ENCODE data around the gene GRID1.

The GRID1 gene

GRCh38 chr10:86336341-86336740 is 30.3 kb downstream of the GRID1 start:
- TF ChIP-seq, protein P1, sequence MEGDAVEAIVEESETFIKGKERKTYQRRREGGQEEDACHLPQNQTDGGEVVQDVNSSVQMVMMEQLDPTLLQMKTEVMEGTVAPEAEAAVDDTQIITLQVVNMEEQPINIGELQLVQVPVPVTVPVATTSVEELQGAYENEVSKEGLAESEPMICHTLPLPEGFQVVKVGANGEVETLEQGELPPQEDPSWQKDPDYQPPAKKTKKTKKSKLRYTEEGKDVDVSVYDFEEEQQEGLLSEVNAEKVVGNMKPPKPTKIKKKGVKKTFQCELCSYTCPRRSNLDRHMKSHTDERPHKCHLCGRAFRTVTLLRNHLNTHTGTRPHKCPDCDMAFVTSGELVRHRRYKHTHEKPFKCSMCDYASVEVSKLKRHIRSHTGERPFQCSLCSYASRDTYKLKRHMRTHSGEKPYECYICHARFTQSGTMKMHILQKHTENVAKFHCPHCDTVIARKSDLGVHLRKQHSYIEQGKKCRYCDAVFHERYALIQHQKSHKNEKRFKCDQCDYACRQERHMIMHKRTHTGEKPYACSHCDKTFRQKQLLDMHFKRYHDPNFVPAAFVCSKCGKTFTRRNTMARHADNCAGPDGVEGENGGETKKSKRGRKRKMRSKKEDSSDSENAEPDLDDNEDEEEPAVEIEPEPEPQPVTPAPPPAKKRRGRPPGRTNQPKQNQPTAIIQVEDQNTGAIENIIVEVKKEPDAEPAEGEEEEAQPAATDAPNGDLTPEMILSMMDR (IDR thresholded peaks at IDR 0.05; ENCODE audit: insufficient read depth, missing control alignments), result no peak
- no peak for FAIRE-seq
- no peak for DNase-seq (ENCODE audit: insufficient read length, low spot score)

GRCh38 chr10:86335831-86336230 is 30.8 kb downstream of the GRID1 start:
- TF ChIP-seq, protein P1 (IDR thresholded peaks at IDR 0.05; ENCODE audit: insufficient read depth, missing control alignments), result no peak
- FAIRE-seq (no peak), DNase-seq (ENCODE audit: insufficient read length, low spot score) (no peak)

GRCh38 chr10:86335257-86335656 is 31.3 kb downstream of the GRID1 start:
- TF ChIP-seq, protein P1 (IDR thresholded peaks at IDR 0.05; ENCODE audit: insufficient read depth, missing control alignments), result no peak
- no peak for DNase-seq (ENCODE audit: insufficient read length, low spot score)
- FAIRE-seq, result no peak

- TF ChIP-seq, protein P1 (IDR thresholded peaks at IDR 0.05; ENCODE audit: insufficient read depth, missing control alignments), result no peak
- DNase-seq (ENCODE audit: insufficient read length, low spot score), result no peak
- FAIRE-seq, result no peak
Observed at GRCh38 chr10:86334488-86335085, 32.0 kb downstream of the GRID1 start.

GRCh38 chr10:86333826-86334487 is 32.6 kb downstream of the GRID1 start:
- TF ChIP-seq, protein P1 (IDR thresholded peaks at IDR 0.05; ENCODE audit: insufficient read depth, missing control alignments), result no peak
- FAIRE-seq, result no peak
- no peak for DNase-seq (ENCODE audit: insufficient read length, low spot score)

DNA sequence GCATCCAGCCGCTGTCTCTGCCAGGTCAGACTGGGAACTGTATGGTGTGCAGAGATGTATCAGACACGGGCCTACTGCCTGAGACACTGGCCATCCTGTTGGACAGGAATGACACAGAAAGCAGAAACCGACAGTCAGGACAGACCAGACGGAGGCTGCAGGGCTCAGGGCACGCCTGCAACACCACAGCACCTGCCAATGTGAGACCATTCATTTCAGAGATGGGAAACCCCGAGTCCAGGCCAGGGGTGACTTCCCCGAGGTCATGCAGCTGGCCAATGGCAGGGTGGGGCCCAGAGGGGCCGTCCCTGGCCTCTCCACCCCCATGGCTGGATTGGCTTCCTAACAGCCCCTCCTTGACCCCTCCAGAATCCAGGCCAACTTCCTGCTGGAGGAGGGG is 34.7 kb downstream of the GRID1 start:
- TF ChIP-seq, protein P1 (IDR thresholded peaks at IDR 0.05; ENCODE audit: insufficient read depth, missing control alignments), result no peak
- no peak for DNase-seq (ENCODE audit: insufficient read length, low spot score)
- FAIRE-seq, result no peak
